ENCODE data around the gene CEL. TPM values are rescaled to one million over a fixed set of nuclear protein-coding genes. Genes with fewer than 3 reads are reported as not detected.

CEL gene
- total RNA-seq, 5 donors from 2014 or later (not counting 1 experiment from before 2014, with no cell fraction given) = 0.28 to 9.0 (median 7.9) TPM

DNA sequence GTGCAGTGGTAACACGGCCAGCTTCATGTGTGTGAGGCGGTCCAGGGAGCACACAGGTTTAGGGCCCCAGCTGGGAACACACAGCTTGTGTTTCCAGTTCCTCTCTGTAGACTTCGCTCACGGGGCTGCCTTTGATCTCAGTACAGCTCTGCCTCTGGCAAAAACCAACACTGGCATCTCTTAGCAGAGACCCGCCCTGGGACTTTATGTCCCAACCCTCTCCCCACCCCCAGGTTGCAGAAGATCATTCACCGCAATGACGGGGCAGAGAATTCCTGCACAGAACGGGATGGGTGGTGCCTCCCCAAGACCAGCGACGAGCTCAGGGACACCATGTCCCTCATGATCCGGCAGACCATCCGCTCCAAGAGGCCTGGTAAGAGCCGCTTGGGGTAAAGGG is 5.2 kb upstream of the CEL start:
- peaks cover 8 to 48% of the 10 kb centered on the region in 2 donors for H3K36me3 ChIP-seq (ENCODE audit: control insufficient read depth in 2 of 2, extremely low read depth in 1 of 2, insufficient read depth in 1 of 2, low read length in 1 of 2)
- Mint-ChIP-seq H3K27ac (peak overlapping the region; percentile 74 to 81), H3K27me3 (no peaks in the 10 kb centered on the region), H3K4me1 (peaks cover 42 to 47% (median 43%) of the 10 kb centered on the region in 3 donors), H3K36me3 (peaks cover 35% of the 10 kb centered on the region), H3K4me3 (peak overlapping the region in 1 of 3 donors; percentile 60), H3K9me3 (no peaks in the 10 kb centered on the region)
- H3K4me1 ChIP-seq (ENCODE audit: control insufficient read depth in 1 of 2, extremely low read depth in 1 of 2, insufficient read depth in 2 of 2, low read length in 2 of 2) = peaks cover 47 to 56% of the 10 kb centered on the region in 2 experiments
- ChIA-PET POLR2A (interaction anchor here in 1 of 2 donors (0.8 kb wide), 1 partner anchor 22 kb away, joined by 3 read pairs; no protein-coding TSS in a partner anchor), CTCF (no interaction called here)
- DNase-seq (peak in 2 of 35 experiments; percentile 16 to 21), ATAC-seq (replicated peaks in 1 of 4) (peak in 2 of 4 experiments; percentile 18 to 67)
- H3K9me3 ChIP-seq = no peaks in the 10 kb centered on the region
- H3K27ac ChIP-seq (ENCODE audit: low read length) = no peak overlapping the region
- H3K27me3 ChIP-seq (replicated peaks in 1 of 2; ENCODE audit: control insufficient read depth in 2 of 2, extremely low read depth in 1 of 2, insufficient read depth in 2 of 2, low read length in 1 of 2) = no peaks in the 10 kb centered on the region
- H3K4me3 ChIP-seq (ENCODE audit: control insufficient read depth in 1 of 2, extremely low read depth in 1 of 2, low read length in 1 of 2) = peak overlapping the region in 1 of 2 donors; percentile 57
- WGBS (ENCODE audit: insufficient coverage) = 77% methylated on average over 13 of the region's 13 CpGs

DNA sequence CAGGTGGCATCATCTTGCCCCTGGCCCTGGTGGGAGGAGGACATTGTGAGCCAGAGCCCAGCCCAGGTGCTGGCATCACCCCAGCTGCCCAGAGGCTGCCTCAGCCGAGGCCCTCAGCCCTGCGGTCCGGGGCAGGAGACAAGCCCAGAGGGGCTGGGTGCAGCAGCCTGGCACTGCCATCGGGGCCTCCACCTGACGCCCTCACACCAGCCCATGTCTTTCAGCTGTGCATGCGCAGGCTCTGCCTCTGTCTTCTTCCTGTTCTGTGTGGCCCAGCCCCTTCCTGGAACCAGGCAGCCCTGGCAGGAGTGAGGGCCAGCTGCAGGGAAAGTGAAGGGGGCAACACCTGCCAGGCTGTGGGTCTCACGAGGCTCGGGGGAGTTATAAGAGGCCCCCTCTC is 4.8 kb upstream of the CEL start:
- CTCF ChIA-PET = no interaction called here
- peak overlapping the region in 1 of 2 donors; percentile 57 for H3K4me3 ChIP-seq (ENCODE audit: control insufficient read depth in 1 of 2, extremely low read depth in 1 of 2, low read length in 1 of 2)
- H3K27me3 Mint-ChIP-seq = no peaks in the 10 kb centered on the region

DNA sequence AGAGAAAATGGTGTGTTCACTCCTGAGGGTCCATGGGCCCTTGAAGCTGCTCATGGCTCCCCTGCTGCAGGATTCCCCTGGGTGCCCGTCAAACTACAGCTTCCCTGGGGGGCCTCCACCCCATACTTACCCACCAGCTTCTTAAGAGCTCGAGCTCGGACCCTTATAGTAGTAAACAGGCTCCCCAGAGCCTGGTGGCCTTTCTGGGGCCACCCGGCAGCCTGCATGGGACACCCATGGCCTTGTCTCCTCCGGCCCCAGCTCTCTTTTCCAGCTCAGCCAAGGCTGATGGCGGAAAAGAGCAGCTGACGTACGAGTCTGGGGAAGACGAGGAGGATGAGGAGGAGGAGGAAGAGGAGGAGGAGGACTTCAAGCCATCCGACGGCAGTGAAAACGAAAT is 4.2 kb upstream of the CEL start:
- Histone ChIP-seq H3K4me3 (ENCODE audit: control insufficient read depth in 1 of 2, extremely low read depth in 1 of 2, low read length in 1 of 2) (peak overlapping the region in 1 of 2 donors; percentile 23), H3K9me3 (no peaks in the 10 kb centered on the region), H3K27me3 (replicated peaks in 1 of 2; ENCODE audit: control insufficient read depth in 2 of 2, extremely low read depth in 1 of 2, insufficient read depth in 2 of 2, low read length in 1 of 2) (no peaks in the 10 kb centered on the region), H3K4me1 (ENCODE audit: control insufficient read depth in 1 of 2, extremely low read depth in 1 of 2, insufficient read depth in 2 of 2, low read length in 2 of 2) (peaks cover 48 to 56% of the 10 kb centered on the region in 2 experiments), H3K27ac (ENCODE audit: low read length) (no peak overlapping the region), H3K36me3 (ENCODE audit: control insufficient read depth in 2 of 2, extremely low read depth in 1 of 2, insufficient read depth in 1 of 2, low read length in 1 of 2) (peaks cover 5 to 42% of the 10 kb centered on the region in 2 donors)
- WGBS (ENCODE audit: insufficient coverage) = 97% methylated on average over 10 of the region's 12 CpGs
- CTCF ChIA-PET = interaction anchor here in 1 of 2 donors (0.6 kb wide), 1 partner anchor 123 kb away, joined by 3 read pairs; no protein-coding TSS in a partner anchor
- Mint-ChIP-seq H3K27ac (peak overlapping the region; percentile 24 to 39), H3K4me3 (peak overlapping the region in 1 of 3 donors; percentile 68), H3K4me1 (peaks cover 42 to 47% (median 44%) of the 10 kb centered on the region in 3 donors), H3K27me3 (no peaks in the 10 kb centered on the region), H3K36me3 (peaks cover 25% of the 10 kb centered on the region), H3K9me3 (no peaks in the 10 kb centered on the region)
- no peak for DNase-seq
- POLR2A ChIA-PET = no interaction called here
- no peak for ATAC-seq (replicated peaks in 1 of 4)

More for the DNA sequence above, 4.8 kb upstream of the CEL start:
- H3K9me3 ChIP-seq = no peaks in the 10 kb centered on the region
- H3K4me1 ChIP-seq (ENCODE audit: control insufficient read depth in 1 of 2, extremely low read depth in 1 of 2, insufficient read depth in 2 of 2, low read length in 2 of 2) = peaks cover 47 to 56% of the 10 kb centered on the region in 2 experiments
- H3K27me3 ChIP-seq (replicated peaks in 1 of 2; ENCODE audit: control insufficient read depth in 2 of 2, extremely low read depth in 1 of 2, insufficient read depth in 2 of 2, low read length in 1 of 2) = no peaks in the 10 kb centered on the region
- peaks cover 30% of the 10 kb centered on the region for H3K36me3 Mint-ChIP-seq
- peak overlapping the region; percentile 49 to 74 for H3K27ac Mint-ChIP-seq
- H3K4me3 Mint-ChIP-seq = peak overlapping the region in 1 of 3 donors; percentile 60
- POLR2A ChIA-PET = interaction anchor here in 1 of 2 donors (0.8 kb wide), 1 partner anchor 23 kb away, joined by 3 read pairs; no protein-coding TSS in a partner anchor
- H3K36me3 ChIP-seq (ENCODE audit: control insufficient read depth in 2 of 2, extremely low read depth in 1 of 2, insufficient read depth in 1 of 2, low read length in 1 of 2) = peaks cover 8 to 44% of the 10 kb centered on the region in 2 donors
- H3K27ac ChIP-seq (ENCODE audit: low read length) = no peak overlapping the region
- peaks cover 42 to 47% (median 43%) of the 10 kb centered on the region in 3 donors for H3K4me1 Mint-ChIP-seq
- ATAC-seq (replicated peaks in 1 of 4) (peak; percentile 64 to 83 (median 70)), DNase-seq (peak in 21 of 35 experiments; percentile 6 to 46 (median 24))
- H3K9me3 Mint-ChIP-seq = no peaks in the 10 kb centered on the region
- WGBS (ENCODE audit: insufficient coverage) = 32% methylated on average over 7 of the region's 8 CpGs

DNA sequence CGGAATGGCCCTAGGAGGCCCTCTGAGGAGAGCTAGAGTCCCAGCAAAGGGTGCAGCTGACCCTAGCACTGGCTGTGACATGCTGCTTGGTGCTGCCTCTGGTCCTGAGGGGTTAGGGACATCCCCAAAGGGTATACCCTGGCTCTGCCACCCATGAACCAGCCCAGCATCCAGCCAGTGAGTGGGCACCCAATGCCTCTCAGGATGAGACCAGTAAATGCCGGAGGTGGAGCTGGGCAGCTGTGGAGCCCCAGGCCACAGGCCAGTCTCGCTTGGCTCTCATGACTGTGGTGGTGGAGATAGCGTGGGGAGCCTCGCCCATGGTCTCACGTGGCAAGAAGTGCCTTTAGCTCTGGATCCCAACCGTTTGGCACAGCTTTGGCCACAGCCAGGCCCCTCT is 3.7 kb upstream of the CEL start:
- no peak for ATAC-seq (replicated peaks in 1 of 4)
- Mint-ChIP-seq H3K36me3 (peaks cover 25% of the 10 kb centered on the region), H3K27ac (peak overlapping the region in 1 of 2 donors; percentile 82)

DNA sequence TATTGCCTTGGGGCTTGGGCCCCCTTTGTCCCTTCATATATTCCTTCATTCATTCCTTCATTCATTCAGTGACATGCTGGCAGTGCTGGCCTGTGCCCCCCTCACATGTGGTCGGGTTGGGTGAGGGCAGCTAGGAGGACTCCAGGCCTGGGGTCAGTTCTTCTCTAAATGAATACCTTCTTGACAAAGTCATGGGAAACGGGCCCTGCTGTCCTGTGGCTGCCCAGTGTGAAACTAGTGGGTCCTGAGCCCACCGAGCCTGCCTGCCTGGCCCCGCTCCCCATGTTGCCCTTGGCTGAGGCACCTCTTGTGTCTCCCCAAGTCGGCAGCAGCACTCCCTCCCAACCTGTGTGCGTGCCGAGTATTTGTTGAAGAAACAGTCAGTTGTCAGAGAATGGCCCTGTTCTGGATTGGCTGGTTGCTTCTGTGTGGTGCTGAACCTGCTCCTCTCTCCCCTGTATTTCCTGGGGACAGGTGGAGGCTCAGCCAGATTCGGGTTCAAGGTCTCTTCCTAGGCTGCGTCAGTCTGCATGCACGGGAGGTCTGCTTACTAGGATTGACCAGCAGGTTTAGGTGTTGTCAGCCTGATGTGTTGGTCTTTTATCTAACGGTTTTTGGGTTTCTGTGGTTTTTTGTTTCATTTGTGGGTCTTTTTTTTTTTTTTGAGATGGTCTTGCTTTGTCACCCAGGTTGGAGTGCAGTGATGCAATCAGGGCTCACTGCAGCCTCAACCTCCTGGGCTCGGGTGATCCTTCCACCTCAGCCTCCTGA is 3.0 kb upstream of the CEL start:
- no peaks in the 10 kb centered on the region for H3K9me3 Mint-ChIP-seq
- no peaks in the 10 kb centered on the region for H3K9me3 ChIP-seq
- peaks cover 44 to 47% (median 46%) of the 10 kb centered on the region in 3 donors for H3K4me1 Mint-ChIP-seq
- no peaks in the 10 kb centered on the region for H3K27me3 ChIP-seq (replicated peaks in 1 of 2; ENCODE audit: control insufficient read depth in 2 of 2, extremely low read depth in 1 of 2, insufficient read depth in 2 of 2, low read length in 1 of 2)
- H3K27ac ChIP-seq (ENCODE audit: low read length) = no peak overlapping the region
- POLR2A ChIA-PET = no interaction called here
- DNase-seq (peak in 1 of 35 experiments; percentile 22), ATAC-seq (replicated peaks in 1 of 4) (peak in 1 of 4 experiments; percentile 19)
- H3K36me3 ChIP-seq (ENCODE audit: control insufficient read depth in 2 of 2, extremely low read depth in 1 of 2, insufficient read depth in 1 of 2, low read length in 1 of 2) = peaks cover 4 to 34% of the 10 kb centered on the region in 2 donors
- peak overlapping the region; percentile 80 to 82 for H3K27ac Mint-ChIP-seq
- no peaks in the 10 kb centered on the region for H3K27me3 Mint-ChIP-seq
- H3K4me3 Mint-ChIP-seq = peak overlapping the region in 1 of 3 donors; percentile 68
- H3K4me3 ChIP-seq (ENCODE audit: control insufficient read depth in 1 of 2, extremely low read depth in 1 of 2, low read length in 1 of 2) = no peak overlapping the region
- H3K36me3 Mint-ChIP-seq = peaks cover 23% of the 10 kb centered on the region
- H3K4me1 ChIP-seq (ENCODE audit: control insufficient read depth in 1 of 2, extremely low read depth in 1 of 2, insufficient read depth in 2 of 2, low read length in 2 of 2) = peaks cover 49 to 56% of the 10 kb centered on the region in 2 experiments
- WGBS (ENCODE audit: insufficient coverage) = 45% methylated on average over 8 of the region's 12 CpGs
- CTCF ChIA-PET = no interaction called here

More for the DNA sequence above, 3.7 kb upstream of the CEL start:
- Histone ChIP-seq H3K9me3 (no peaks in the 10 kb centered on the region), H3K27me3 (replicated peaks in 1 of 2; ENCODE audit: control insufficient read depth in 2 of 2, extremely low read depth in 1 of 2, insufficient read depth in 2 of 2, low read length in 1 of 2) (no peaks in the 10 kb centered on the region), H3K27ac (ENCODE audit: low read length) (no peak overlapping the region), H3K4me3 (ENCODE audit: control insufficient read depth in 1 of 2, extremely low read depth in 1 of 2, low read length in 1 of 2) (no peak overlapping the region), H3K36me3 (ENCODE audit: control insufficient read depth in 2 of 2, extremely low read depth in 1 of 2, insufficient read depth in 1 of 2, low read length in 1 of 2) (peaks cover 4 to 40% of the 10 kb centered on the region in 2 donors), H3K4me1 (ENCODE audit: control insufficient read depth in 1 of 2, extremely low read depth in 1 of 2, insufficient read depth in 2 of 2, low read length in 2 of 2) (peaks cover 49 to 56% of the 10 kb centered on the region in 2 experiments)
- peak overlapping the region in 1 of 3 donors; percentile 68 for H3K4me3 Mint-ChIP-seq
- POLR2A ChIA-PET = no interaction called here
- no peak for DNase-seq
- CTCF ChIA-PET = interaction anchor here in 1 of 2 donors (0.6 kb wide), 1 partner anchor 122 kb away, joined by 3 read pairs; no protein-coding TSS in a partner anchor
- H3K27me3 Mint-ChIP-seq = no peaks in the 10 kb centered on the region
- H3K9me3 Mint-ChIP-seq = no peaks in the 10 kb centered on the region
- peaks cover 44 to 47% (median 44%) of the 10 kb centered on the region in 3 donors for H3K4me1 Mint-ChIP-seq
- WGBS (ENCODE audit: insufficient coverage) = 77% methylated on average over 6 of the region's 7 CpGs

DNA sequence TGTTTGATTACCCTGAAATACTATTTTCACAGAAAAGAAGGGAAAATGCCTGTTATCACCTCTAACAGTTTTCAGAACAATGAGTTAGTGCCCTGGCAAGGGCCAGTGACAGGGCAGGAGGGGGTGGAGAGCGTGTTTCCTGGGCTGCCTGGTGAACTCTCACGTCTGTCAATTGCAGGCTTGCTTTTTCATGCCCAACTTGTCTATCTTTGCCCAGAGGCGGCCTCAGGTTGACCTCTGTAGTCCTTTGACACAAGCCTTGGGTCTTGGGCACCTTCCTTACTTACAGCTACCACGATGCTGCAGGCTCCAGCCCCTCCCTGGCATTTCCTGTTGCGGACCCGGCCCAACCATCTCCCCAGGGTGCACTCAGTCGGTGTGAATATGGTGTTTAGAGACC is 2.2 kb upstream of the CEL start:
- no peaks in the 10 kb centered on the region for H3K9me3 ChIP-seq
- 57% methylated on average over 5 of the region's 7 CpGs for WGBS (ENCODE audit: insufficient coverage)
- peak overlapping the region in 1 of 2 donors; percentile 47 for H3K4me3 ChIP-seq (ENCODE audit: control insufficient read depth in 1 of 2, extremely low read depth in 1 of 2, low read length in 1 of 2)
- no peaks in the 10 kb centered on the region for H3K27me3 Mint-ChIP-seq
- H3K4me1 Mint-ChIP-seq = peaks cover 44 to 47% (median 46%) of the 10 kb centered on the region in 3 donors
- H3K36me3 Mint-ChIP-seq = peaks cover 18% of the 10 kb centered on the region
- H3K27me3 ChIP-seq (replicated peaks in 1 of 2; ENCODE audit: control insufficient read depth in 2 of 2, extremely low read depth in 1 of 2, insufficient read depth in 2 of 2, low read length in 1 of 2) = no peaks in the 10 kb centered on the region
- H3K9me3 Mint-ChIP-seq = no peaks in the 10 kb centered on the region
- H3K27ac ChIP-seq (ENCODE audit: low read length) = no peak overlapping the region
- H3K36me3 ChIP-seq (ENCODE audit: control insufficient read depth in 2 of 2, extremely low read depth in 1 of 2, insufficient read depth in 1 of 2, low read length in 1 of 2) = peaks cover 0 to 25% of the 10 kb centered on the region in 2 donors
- peaks cover 49 to 56% of the 10 kb centered on the region in 2 experiments for H3K4me1 ChIP-seq (ENCODE audit: control insufficient read depth in 1 of 2, extremely low read depth in 1 of 2, insufficient read depth in 2 of 2, low read length in 2 of 2)
- ChIA-PET POLR2A (no interaction called here), CTCF (interaction anchor here in 1 of 2 donors (0.6 kb wide), 1 partner anchor 123 kb away, joined by 3 read pairs; no protein-coding TSS in a partner anchor)
- DNase-seq (peak in 1 of 35 experiments; percentile 20), ATAC-seq (replicated peaks in 1 of 4) (peak in 1 of 4 experiments; percentile 35)
- H3K27ac Mint-ChIP-seq = peak overlapping the region; percentile 46 to 64
- peak overlapping the region in 2 of 3 donors; percentile 34 to 68 for H3K4me3 Mint-ChIP-seq

All from T-cell (primary cell).